ENCODE results near the gene DAGLA. TPM values are rescaled to one million over a fixed set of nuclear protein-coding genes. Genes with fewer than 3 reads are reported as not detected.
A peak's percentile ranks its signal among the peaks of the same experiment; 100 is the strongest.

DAGLA gene
- total RNA-seq, 1 experiment from 2014 or later: 0.52 TPM

DNA sequence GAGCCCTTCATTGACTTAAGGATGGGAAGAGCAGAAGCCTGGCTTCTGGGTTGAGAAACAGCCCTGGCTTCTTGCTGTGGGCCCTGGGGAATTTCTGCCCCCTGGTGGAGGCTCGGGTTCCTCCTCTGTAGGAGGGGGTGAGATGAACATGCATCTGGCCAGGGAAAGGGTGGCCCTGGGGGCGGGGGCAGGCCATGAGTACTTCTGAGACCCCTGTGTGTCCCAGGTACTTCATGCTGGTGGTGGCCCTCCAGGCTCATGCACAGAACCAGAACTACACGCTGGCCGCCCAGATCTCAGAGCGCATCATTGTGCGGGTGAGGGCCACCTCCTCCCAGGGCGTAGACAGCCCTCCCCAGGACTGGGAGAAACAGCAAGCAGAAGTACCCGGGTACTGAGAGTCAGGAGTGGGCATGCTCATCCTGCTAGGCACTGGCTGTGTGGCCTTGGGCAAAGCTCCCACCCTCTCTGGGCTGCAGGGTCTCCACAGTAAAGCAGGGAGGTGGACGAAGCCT, 96.4 kb downstream of the DAGLA start:
- DNase-seq (ENCODE audit: extremely low read depth, low read depth): peak; percentile 34

- no peak for DNase-seq (ENCODE audit: extremely low read depth, low read depth)
Observed at GRCh38 chr11:61777234-61778090, 97.3 kb downstream of the DAGLA start.

DNA sequence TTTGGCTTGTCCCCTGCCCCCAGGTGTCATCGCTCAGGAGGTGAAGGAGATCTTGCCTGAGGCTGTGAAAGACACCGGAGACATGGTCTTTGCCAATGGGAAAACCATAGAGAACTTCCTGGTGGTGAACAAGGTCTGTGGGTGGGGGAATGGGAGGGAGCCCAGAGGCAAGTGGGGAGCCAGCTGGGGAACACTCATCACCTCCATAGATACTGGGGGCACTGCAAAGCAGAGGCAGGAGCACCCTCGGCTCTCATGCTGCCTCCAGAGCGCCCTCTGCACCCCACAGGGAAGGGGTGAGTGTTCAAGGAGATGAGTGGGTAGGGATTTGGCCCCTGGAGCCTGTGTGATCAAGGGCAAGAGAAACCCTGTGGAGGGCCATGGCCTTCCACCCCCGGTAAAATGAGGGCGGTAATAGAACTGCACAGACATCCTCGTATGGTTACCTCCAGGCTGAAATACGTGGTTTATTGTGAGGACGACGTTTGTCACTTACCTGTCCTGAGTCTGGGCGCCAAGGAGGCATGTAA, 98.2 kb downstream of the DAGLA start:
- DNase-seq (ENCODE audit: extremely low read depth, low read depth): no peak

GRCh38 chr11:61778920-61779650, 98.9 kb downstream of the DAGLA start:
- no peak for DNase-seq (ENCODE audit: extremely low read depth, low read depth)

DNA sequence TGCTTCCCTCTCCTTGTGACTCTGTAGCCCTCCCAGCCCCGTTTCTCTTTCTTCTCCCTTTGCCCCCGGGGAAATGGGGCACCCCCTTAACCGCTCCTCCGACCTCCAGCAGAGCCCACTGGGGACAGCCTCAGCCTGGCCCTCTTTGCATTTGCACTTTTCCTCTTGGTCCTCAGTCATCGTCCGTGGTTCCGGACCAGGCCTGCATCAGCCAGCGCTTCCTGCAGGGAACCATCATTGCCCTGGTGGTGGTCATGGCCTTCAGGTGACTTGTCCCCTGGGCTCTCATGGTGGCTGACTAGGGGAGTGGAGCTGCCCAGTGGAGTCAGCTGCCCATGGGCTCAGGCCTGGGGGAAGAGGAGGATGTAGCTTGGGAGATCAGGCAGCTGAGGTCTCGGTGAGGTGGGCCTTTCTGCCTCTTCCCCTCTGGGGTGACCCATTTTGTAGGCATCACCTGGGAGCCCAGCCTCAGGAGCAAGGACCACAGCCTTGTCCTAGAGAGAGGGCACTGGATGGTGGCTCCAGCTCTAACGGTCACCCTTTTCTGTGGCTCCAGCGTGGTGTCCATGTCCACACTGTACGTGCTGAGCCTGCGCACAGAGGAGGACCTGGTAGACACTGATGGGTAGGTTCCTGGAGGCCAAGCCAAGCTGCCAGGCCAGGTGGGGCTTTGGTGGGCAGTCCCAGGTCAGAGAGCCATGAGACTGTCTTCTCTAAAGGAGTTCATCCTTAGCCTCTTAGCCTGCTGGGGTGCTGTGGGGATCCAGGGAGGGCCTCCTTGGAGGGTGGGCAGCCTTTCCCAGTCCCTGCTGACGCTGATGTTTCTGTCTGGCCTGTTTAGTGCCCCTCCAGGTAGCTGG, 99.7 kb downstream of the DAGLA start:
- DNase-seq (ENCODE audit: extremely low read depth, low read depth): no peak

DNA sequence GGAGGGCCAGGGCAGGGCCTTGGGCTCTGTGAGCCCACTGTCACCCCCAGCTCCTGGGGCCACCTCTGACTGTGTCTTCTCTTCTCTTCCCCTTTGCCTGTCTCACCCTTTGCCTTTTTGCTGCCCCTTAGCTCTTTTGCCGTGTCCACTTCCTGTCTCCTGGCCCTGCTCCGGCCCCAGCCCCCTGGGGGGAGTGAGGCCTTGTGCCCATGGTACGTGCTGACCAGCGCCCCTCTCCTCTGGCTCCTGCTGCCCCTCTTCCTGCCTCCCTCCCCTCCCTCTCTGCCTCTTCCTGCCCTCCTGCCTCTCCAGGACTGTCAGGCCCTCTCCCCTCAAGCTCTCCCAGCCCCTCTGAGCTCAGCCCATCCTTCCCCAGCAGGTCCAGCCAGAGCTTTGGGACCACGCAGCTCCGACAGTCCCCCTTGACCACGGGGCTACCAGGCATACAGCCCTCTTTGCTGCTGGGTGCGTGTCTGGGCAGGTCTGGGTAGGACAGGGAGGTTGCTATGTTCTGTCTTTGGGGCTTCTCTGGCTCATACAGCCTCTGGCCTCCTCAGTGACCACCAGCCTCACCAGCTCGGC, 100.5 kb downstream of the DAGLA start:
- DNase-seq (ENCODE audit: extremely low read depth, low read depth): no peak

DNA sequence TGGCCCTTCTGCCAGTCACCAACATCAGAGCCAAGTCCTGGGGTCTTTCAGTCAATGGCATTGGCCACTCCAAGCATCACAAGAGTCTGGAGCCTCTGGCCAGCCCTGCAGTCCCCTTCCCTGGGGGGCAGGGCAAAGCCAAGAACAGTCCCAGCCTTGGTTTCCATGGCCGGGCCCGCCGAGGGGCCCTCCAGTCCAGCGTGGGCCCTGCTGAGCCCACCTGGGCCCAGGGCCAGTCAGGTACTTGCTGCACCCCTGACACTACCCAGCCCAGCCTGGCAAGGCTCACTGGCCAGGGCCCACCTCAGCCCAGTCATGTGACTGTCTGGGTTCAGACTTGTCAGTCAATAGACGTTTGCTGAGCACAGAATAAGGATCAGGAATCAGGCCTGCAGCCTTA, 101.4 kb downstream of the DAGLA start:
- DNase-seq (ENCODE audit: extremely low read depth, low read depth): no peak

DNA sequence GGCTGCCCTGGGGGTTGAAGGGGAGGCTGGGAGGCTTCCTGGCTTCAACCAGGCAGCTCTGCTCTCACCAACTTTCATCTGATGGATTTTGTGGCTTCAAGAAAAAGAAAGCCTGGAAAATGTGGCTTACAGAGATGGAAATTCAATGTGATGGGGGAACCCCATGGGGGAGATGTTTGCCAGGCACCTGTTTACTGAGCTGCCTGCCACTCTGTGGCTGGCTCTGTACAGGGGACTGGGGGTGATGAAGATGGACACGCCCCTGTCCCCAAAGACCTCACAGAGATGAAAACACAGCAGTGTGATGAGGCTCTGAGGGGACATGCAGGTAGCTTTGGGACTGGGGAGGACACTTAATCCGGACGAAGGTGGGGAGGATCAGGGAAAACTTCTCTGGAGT, 102.1 kb downstream of the DAGLA start:
- no peak for DNase-seq (ENCODE audit: extremely low read depth, low read depth)

GRCh38 chr11:61782841-61783240, 102.7 kb downstream of the DAGLA start:
- DNase-seq (ENCODE audit: extremely low read depth, low read depth): no peak

GRCh38 chr11:61783717-61784505, 103.7 kb downstream of the DAGLA start:
- no peak for DNase-seq (ENCODE audit: extremely low read depth, low read depth)

GRCh38 chr11:61784506-61784805, 104.3 kb downstream of the DAGLA start:
- DNase-seq (ENCODE audit: extremely low read depth, low read depth): no peak

GRCh38 chr11:61785837-61786402, 105.7 kb downstream of the DAGLA start:
- no peak for DNase-seq (ENCODE audit: extremely low read depth, low read depth)

GRCh38 chr11:61787928-61788491, 107.8 kb downstream of the DAGLA start:
- DNase-seq (ENCODE audit: extremely low read depth, low read depth): peak; percentile 26

DNA sequence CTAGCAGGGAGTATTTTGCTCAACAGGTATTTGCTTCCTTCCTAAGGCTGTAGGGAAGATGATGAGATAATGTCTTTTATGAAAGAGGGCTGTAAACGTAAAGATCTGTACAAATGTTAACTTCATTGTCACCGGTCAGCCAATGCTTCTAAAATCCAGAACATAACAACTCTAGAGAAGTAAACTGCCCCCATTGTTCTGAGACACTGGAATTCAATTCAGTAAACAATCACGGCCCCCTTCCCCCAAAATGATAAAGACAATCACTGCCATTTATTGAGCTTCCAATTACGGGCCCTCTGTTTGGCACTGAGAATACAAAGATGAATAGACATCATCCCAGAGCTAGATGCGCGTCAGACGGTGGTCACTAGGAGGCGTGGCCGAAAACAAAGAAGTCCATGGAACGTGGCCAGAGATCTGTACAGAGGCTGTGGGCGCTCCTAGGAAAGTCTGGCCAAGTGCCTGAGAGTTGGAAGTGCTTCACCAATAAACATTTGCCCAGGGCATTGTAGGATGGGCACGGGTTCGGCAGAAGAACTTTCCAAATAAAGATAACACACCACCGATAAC, 111.6 kb downstream of the DAGLA start:
- DNase-seq (ENCODE audit: extremely low read depth, low read depth): peak; percentile 58

- DNase-seq (ENCODE audit: extremely low read depth, low read depth): peak; percentile 83
Observed at GRCh38 chr11:61792310-61793082, 112.3 kb downstream of the DAGLA start, which contains the start of the genes FEN1 and TMEM258. Gene FEN1 (plus strand): TSS chr11:61792911. CDS start chr11:61795362, 2,451 bp downstream. Gene TMEM258 (minus strand): TSS chr11:61792599. CDS start chr11:61792558, 41 bp downstream.

DNA sequence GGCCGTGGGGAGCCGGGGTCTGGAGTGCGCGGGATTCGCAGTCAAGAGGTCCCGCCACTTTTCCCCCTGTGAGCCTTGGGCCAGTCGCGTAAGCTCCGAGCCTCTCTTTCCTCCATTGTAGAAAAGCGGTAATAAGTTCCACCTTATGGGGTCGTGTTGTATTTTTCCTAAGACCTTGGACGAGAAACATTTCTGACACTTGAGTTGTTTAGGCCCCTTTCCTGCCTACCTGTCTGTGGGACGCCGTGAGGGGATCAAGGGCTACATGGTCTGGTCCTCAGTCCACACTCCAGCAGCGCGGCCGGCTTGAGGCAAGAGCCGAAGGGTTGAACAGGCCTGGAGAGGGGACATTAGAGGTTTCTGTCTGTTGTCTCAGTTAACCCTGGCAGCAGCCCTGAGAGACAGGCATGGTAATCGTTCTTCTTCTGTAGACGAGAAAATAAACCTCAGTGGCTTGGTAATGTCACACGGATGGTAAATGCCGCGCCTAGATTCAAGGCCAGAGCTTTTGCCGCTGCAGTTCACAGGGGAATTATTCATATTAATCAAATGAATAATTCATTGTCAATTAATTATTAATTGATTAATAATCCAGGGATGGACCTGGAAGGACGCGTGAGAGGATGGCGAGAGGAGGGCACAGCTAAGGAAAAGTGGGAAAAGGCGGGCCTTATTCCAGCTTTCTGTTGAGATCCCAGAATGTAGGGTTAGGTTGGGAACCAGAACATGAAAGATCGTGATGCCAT, 113.1 kb downstream of the DAGLA start:
- no peak for DNase-seq (ENCODE audit: extremely low read depth, low read depth)

DNA sequence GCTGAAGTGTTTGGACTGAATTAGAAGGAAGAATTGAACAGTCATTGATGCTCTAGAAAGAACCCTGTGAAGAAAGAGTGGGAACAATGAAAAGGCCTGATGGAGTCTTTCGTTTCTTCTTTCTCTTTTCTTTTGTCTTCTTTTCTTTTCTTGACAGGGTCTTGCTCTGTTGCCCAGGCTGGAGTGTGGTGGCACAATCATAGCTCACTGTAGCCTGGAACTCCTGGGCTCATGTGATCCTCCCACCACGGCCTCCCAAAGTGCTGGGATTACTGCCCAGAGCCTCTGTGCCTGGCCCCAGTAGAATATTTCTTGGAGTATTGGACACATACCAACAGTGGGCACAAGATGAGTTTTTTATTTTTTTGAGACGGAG, 113.6 kb downstream of the DAGLA start:
- no peak for DNase-seq (ENCODE audit: extremely low read depth, low read depth)

All from NCI-H460 (cell line).